ENCODE results near the gene IQCH. TPM values are rescaled to one million over a fixed set of nuclear protein-coding genes. Genes with fewer than 3 reads are reported as not detected.

Gene IQCH
- total RNA-seq, 1 experiment from 2014 or later, result 2.7 TPM

- DNase-seq (ENCODE audit: low read depth), result no peak
- in situ Hi-C loops (cut with HindIII; ENCODE audit: low pct_unique_long_range_greater_than_20kb, low sequenced_read_pairs), result no loop called here
Measured at GRCh38 chr15:67372543-67372942, 118.0 kb downstream of the IQCH start.

GRCh38 chr15:67372986-67373675 is 118.5 kb downstream of the IQCH start:
- in situ Hi-C loops (cut with HindIII; ENCODE audit: low pct_unique_long_range_greater_than_20kb, low sequenced_read_pairs), result no loop called here
- no peak for DNase-seq (ENCODE audit: low read depth)

- in situ Hi-C loops (cut with HindIII; ENCODE audit: low pct_unique_long_range_greater_than_20kb, low sequenced_read_pairs), result no loop called here
- no peak for DNase-seq (ENCODE audit: low read depth)
Measured at GRCh38 chr15:67373971-67374370, 119.4 kb downstream of the IQCH start.

- in situ Hi-C loops (cut with HindIII; ENCODE audit: low pct_unique_long_range_greater_than_20kb, low sequenced_read_pairs), result no loop called here
- no peak for DNase-seq (ENCODE audit: low read depth)
Measured at GRCh38 chr15:67379530-67379929, 124.9 kb downstream of the IQCH start.

- no peak for DNase-seq (ENCODE audit: low read depth)
- in situ Hi-C loops (cut with HindIII; ENCODE audit: low pct_unique_long_range_greater_than_20kb, low sequenced_read_pairs), result no loop called here
Measured at GRCh38 chr15:67380921-67381320, 126.3 kb downstream of the IQCH start.

- in situ Hi-C loops (cut with HindIII; ENCODE audit: low pct_unique_long_range_greater_than_20kb, low sequenced_read_pairs), result no loop called here
- no peak for DNase-seq (ENCODE audit: low read depth)
Measured at GRCh38 chr15:67381416-67382045, 126.9 kb downstream of the IQCH start.

GRCh38 chr15:67382723-67383122 is 128.1 kb downstream of the IQCH start:
- DNase-seq (ENCODE audit: low read depth), result no peak
- in situ Hi-C loops (cut with HindIII; ENCODE audit: low pct_unique_long_range_greater_than_20kb, low sequenced_read_pairs), result no loop called here

- DNase-seq (ENCODE audit: low read depth), result no peak
- in situ Hi-C loops (cut with HindIII; ENCODE audit: low pct_unique_long_range_greater_than_20kb, low sequenced_read_pairs), result no loop called here
Measured at GRCh38 chr15:67383899-67384298, 129.3 kb downstream of the IQCH start.

- in situ Hi-C loops (cut with HindIII; ENCODE audit: low pct_unique_long_range_greater_than_20kb, low sequenced_read_pairs), result no loop called here
- DNase-seq (ENCODE audit: low read depth), result no peak
Measured at GRCh38 chr15:67384761-67385160, 130.2 kb downstream of the IQCH start.

- in situ Hi-C loops (cut with HindIII; ENCODE audit: low pct_unique_long_range_greater_than_20kb, low sequenced_read_pairs), result no loop called here
- DNase-seq (ENCODE audit: low read depth), result no peak
Measured at GRCh38 chr15:67385971-67386370, 131.4 kb downstream of the IQCH start.

- in situ Hi-C loops (cut with HindIII; ENCODE audit: low pct_unique_long_range_greater_than_20kb, low sequenced_read_pairs), result no loop called here
- no peak for DNase-seq (ENCODE audit: low read depth)
Measured at GRCh38 chr15:67386947-67387346, 132.4 kb downstream of the IQCH start.

GRCh38 chr15:67389975-67390374 is 135.4 kb downstream of the IQCH start:
- no peak for DNase-seq (ENCODE audit: low read depth)
- in situ Hi-C loops (cut with HindIII; ENCODE audit: low pct_unique_long_range_greater_than_20kb, low sequenced_read_pairs), result no loop called here

GRCh38 chr15:67394873-67395639 is 140.5 kb downstream of the IQCH start:
- DNase-seq (ENCODE audit: low read depth), result no peak
- in situ Hi-C loops (cut with HindIII; ENCODE audit: low pct_unique_long_range_greater_than_20kb, low sequenced_read_pairs), result no loop called here

GRCh38 chr15:67396114-67396513 is 141.5 kb downstream of the IQCH start:
- in situ Hi-C loops (cut with HindIII; ENCODE audit: low pct_unique_long_range_greater_than_20kb, low sequenced_read_pairs), result no loop called here

GRCh38 chr15:67397139-67397538 is 142.6 kb downstream of the IQCH start:
- in situ Hi-C loops (cut with HindIII; ENCODE audit: low pct_unique_long_range_greater_than_20kb, low sequenced_read_pairs), result no loop called here
- no peak for DNase-seq (ENCODE audit: low read depth)

More at GRCh38 chr15:67396114-67396513, 141.5 kb downstream of the IQCH start:
- DNase-seq (ENCODE audit: low read depth), result no peak

- no peak for DNase-seq (ENCODE audit: low read depth)
- in situ Hi-C loops (cut with HindIII; ENCODE audit: low pct_unique_long_range_greater_than_20kb, low sequenced_read_pairs), result no loop called here
Measured at GRCh38 chr15:67399925-67400324, 145.3 kb downstream of the IQCH start.

GRCh38 chr15:67400890-67401289 is 146.3 kb downstream of the IQCH start:
- DNase-seq (ENCODE audit: low read depth), result no peak
- in situ Hi-C loops (cut with HindIII; ENCODE audit: low pct_unique_long_range_greater_than_20kb, low sequenced_read_pairs), result no loop called here

GRCh38 chr15:67401336-67401735 is 146.8 kb downstream of the IQCH start:
- no peak for DNase-seq (ENCODE audit: low read depth)
- in situ Hi-C loops (cut with HindIII; ENCODE audit: low pct_unique_long_range_greater_than_20kb, low sequenced_read_pairs), result no loop called here

- DNase-seq (ENCODE audit: low read depth), result no peak
- in situ Hi-C loops (cut with HindIII; ENCODE audit: low pct_unique_long_range_greater_than_20kb, low sequenced_read_pairs), result no loop called here
Measured at GRCh38 chr15:67403428-67404154, 149.0 kb downstream of the IQCH start.
